ENCODE results near the gene ETNPPL. TPM values are rescaled to one million over a fixed set of nuclear protein-coding genes. Genes with fewer than 3 reads are reported as not detected.

Gene ETNPPL
- total RNA-seq, 1 experiment from 2014 or later: 0.66 TPM

- TF ChIP-seq AFF4 (CRISPR knock-in tag; IDR thresholded peaks at IDR 0.05; ENCODE audit: borderline replicate concordance) (no peak; the same call in 1 of the 2 replicates), ATF2 (CRISPR knock-in tag; IDR thresholded peaks at IDR 0.05; ENCODE audit: borderline replicate concordance, low read depth) (no peak), MAX (CRISPR knock-in tag; IDR thresholded peaks at IDR 0.05) (peak; percentile 81), ZNF138 (CRISPR knock-in tag; conservative IDR thresholded peaks at IDR 0.05) (0 out of 2 replicates have a peak, but pooled peaks have one; percentile 26), IRF1 (CRISPR knock-in tag; IDR thresholded peaks at IDR 0.05) (no peak), USF1 (CRISPR knock-in tag; IDR thresholded peaks at IDR 0.05) (peak; percentile 26; the same call in 1 of the 2 replicates), ZNF281 (CRISPR knock-in tag; IDR thresholded peaks at IDR 0.05) (peak; percentile 65; the same call in 1 of the 2 replicates), MYBL2 (CRISPR knock-in tag; IDR thresholded peaks at IDR 0.05) (0 out of 2 replicates have a peak, but pooled peaks have one; percentile 46), ZNF317 (CRISPR knock-in tag; IDR thresholded peaks at IDR 0.05; ENCODE audit: borderline replicate concordance, low read depth) (peak; percentile 56; the same call in 1 of the 2 replicates), GTF2I (CRISPR knock-in tag; conservative IDR thresholded peaks at IDR 0.05) (no peak), ESRRA (CRISPR knock-in tag; IDR thresholded peaks at IDR 0.05; ENCODE audit: borderline replicate concordance) (no peak), NR2C2 (CRISPR knock-in tag; IDR thresholded peaks at IDR 0.05) (peak; percentile 56; the same call in 1 of the 2 replicates), E2F4 (CRISPR knock-in tag; IDR thresholded peaks at IDR 0.05; ENCODE audit: borderline replicate concordance, low read depth) (no peak), ARID4B (CRISPR knock-in tag; IDR thresholded peaks at IDR 0.05; ENCODE audit: borderline replicate concordance) (peak; percentile 84; the same call in 1 of the 2 replicates), MLX (CRISPR knock-in tag; IDR thresholded peaks at IDR 0.05) (no peak), KAT7 (CRISPR knock-in tag; IDR thresholded peaks at IDR 0.05; ENCODE audit: borderline replicate concordance) (peak; percentile 93; the same call in 1 of the 2 replicates), TP53 (CRISPR knock-in tag; IDR thresholded peaks at IDR 0.05) (0 out of 2 replicates have a peak, but pooled peaks have one; percentile 31), HMGA2 (CRISPR knock-in tag; IDR thresholded peaks at IDR 0.05) (no peak)
Observed at GRCh38 chr4:108762559-108763225, at the start of gene ETNPPL (continued).
